Tibial artery (tissue), 4 donors: ENCODE data around the gene TMEM52B.

Experiments
- DNase-seq, 2 donors: peaks; one replicate each; pipeline ENCODE4 v3.0.0-alpha.2; 2019
- H3K27ac ChIP-seq, 2 donors: fragments of 200-600 bp; sonication (generic) in 1 of 2; 1 replicate in 1 of 2; 2 replicates in 1 of 2; pipeline ENCODE4 v1.5.1; 2018 to 2019; ENCODE audit warnings: mild to moderate bottlenecking in 1 of 2
- H3K27me3 ChIP-seq, 2 donors: fragments of 200-600 bp; sonication (generic) in 1 of 2; one replicate each; pipeline versions ENCODE4 v1.5.1 to v1.6.0; 2016 to 2019
- H3K36me3 ChIP-seq, 3 donors: fragments of 200-600 bp; sonication (generic) in 2 of 3; one replicate each; pipeline ENCODE4 v1.5.1; 2016 to 2019; ENCODE audit warnings: mild to moderate bottlenecking in 2 of 3
- H3K4me1 ChIP-seq, 4 donors: fragments of 200-600 bp; sonication (generic) in 2 of 4; 1 replicate in 3 of 4; 2 replicates in 1 of 4; pipeline ENCODE4 v1.5.1; 2016 to 2019
- H3K4me3 ChIP-seq, 2 donors: fragments of 200-600 bp; sonication (generic) in 1 of 2; 1 replicate in 1 of 2; 2 replicates in 1 of 2; pipeline ENCODE4 v1.5.1; 2018 to 2019; ENCODE audit warnings: mild to moderate bottlenecking in 2 of 2
- H3K9me3 ChIP-seq, 3 donors: fragments of 200-600 bp; sonication (generic) in 1 of 3; one replicate each; pipeline ENCODE4 v1.5.1; 2016 to 2019
- CTCF ChIP-seq, 2 experiments: fragments of 200-600 bp in 1 of 2; fragments of 450-650 bp in 1 of 2; IDR thresholded peaks; one replicate each; pipeline ENCODE4 v1.5.1; 2017 to 2019; ENCODE audit warnings: antibody characterized with exemption in 2 of 2, mild to moderate bottlenecking in 1 of 2, moderate library complexity in 1 of 2
- intact Hi-C: fragments of 100-400 bp; cut with DNase I; formaldehyde crosslinking; loops from one replicate; pipeline ENCODE4 v1.15.0; 2023; ENCODE audit warnings: low total_unique reads

Gene TMEM52B

GRCh38 chr12:10153271-10154144, 25.3 kb upstream of the TMEM52B start:
- no peaks in the 10 kb centered on the region for H3K27me3 ChIP-seq
- no peaks in the 10 kb centered on the region for H3K36me3 ChIP-seq
- H3K4me1 ChIP-seq: peaks cover 0 to 14% (median 6%) of the 10 kb centered on the region in 4 donors
- H3K9me3 ChIP-seq: no peaks in the 10 kb centered on the region
- peak overlapping the region; percentile 61 to 71 for H3K27ac ChIP-seq
- TF ChIP-seq CTCF (IDR thresholded peaks at IDR 0.05): peak; percentile 70 to 85
- peak; percentile 42 to 81 for DNase-seq
- intact Hi-C loops: loop anchor here (5.0 kb wide), 1 partner anchor 34 kb away; no protein-coding TSS in a partner anchor
- peak overlapping the region; percentile 54 to 59 for H3K4me3 ChIP-seq

- Histone ChIP-seq H3K9me3 (no peaks in the 10 kb centered on the region), H3K27me3 (no peaks in the 10 kb centered on the region), H3K27ac (no peak overlapping the region), H3K36me3 (no peaks in the 10 kb centered on the region), H3K4me1 (peaks cover 0 to 14% (median 6%) of the 10 kb centered on the region in 4 donors), H3K4me3 (peak overlapping the region; percentile 54 to 59)
- no peak for DNase-seq
- intact Hi-C loops: loop anchor here (5.0 kb wide), 1 partner anchor 33 kb away; no protein-coding TSS in a partner anchor
- TF ChIP-seq CTCF (IDR thresholded peaks at IDR 0.05): no peak
Observed at GRCh38 chr12:10154145-10154496, 24.7 kb upstream of the TMEM52B start.

GRCh38 chr12:10155966-10156365, 22.9 kb upstream of the TMEM52B start:
- intact Hi-C loops: no loop called here
- Histone ChIP-seq H3K36me3 (no peaks in the 10 kb centered on the region), H3K27ac (no peak overlapping the region), H3K9me3 (no peaks in the 10 kb centered on the region), H3K4me1 (peaks cover 0 to 14% (median 6%) of the 10 kb centered on the region in 4 donors), H3K4me3 (no peak overlapping the region), H3K27me3 (no peaks in the 10 kb centered on the region)
- DNase-seq: no peak
- TF ChIP-seq CTCF (IDR thresholded peaks at IDR 0.05): no peak

GRCh38 chr12:10158406-10158805, 20.4 kb upstream of the TMEM52B start:
- no peak overlapping the region for H3K4me3 ChIP-seq
- intact Hi-C loops: no loop called here
- H3K27me3 ChIP-seq: no peaks in the 10 kb centered on the region
- no peaks in the 10 kb centered on the region for H3K9me3 ChIP-seq
- no peak for TF ChIP-seq CTCF (IDR thresholded peaks at IDR 0.05)
- H3K4me1 ChIP-seq: peaks cover 0 to 7% (median 3%) of the 10 kb centered on the region in 4 donors
- no peak overlapping the region for H3K27ac ChIP-seq
- H3K36me3 ChIP-seq: no peaks in the 10 kb centered on the region
- no peak for DNase-seq

- Histone ChIP-seq H3K4me3 (no peak overlapping the region), H3K9me3 (no peaks in the 10 kb centered on the region), H3K27me3 (no peaks in the 10 kb centered on the region), H3K36me3 (no peaks in the 10 kb centered on the region), H3K4me1 (no peaks in the 10 kb centered on the region), H3K27ac (no peak overlapping the region)
- no peak for DNase-seq
- intact Hi-C loops: no loop called here
- no peak for TF ChIP-seq CTCF (IDR thresholded peaks at IDR 0.05)
Observed at GRCh38 chr12:10159280-10159679, 19.6 kb upstream of the TMEM52B start.
